ENCODE data around the gene PDE10A.
"Not testable (repeated sequence)": the region's sequence is repeated elsewhere in the genome, so short reads cannot be mapped to it uniquely, and the experiment has no call there.

Gene PDE10A

DNA sequence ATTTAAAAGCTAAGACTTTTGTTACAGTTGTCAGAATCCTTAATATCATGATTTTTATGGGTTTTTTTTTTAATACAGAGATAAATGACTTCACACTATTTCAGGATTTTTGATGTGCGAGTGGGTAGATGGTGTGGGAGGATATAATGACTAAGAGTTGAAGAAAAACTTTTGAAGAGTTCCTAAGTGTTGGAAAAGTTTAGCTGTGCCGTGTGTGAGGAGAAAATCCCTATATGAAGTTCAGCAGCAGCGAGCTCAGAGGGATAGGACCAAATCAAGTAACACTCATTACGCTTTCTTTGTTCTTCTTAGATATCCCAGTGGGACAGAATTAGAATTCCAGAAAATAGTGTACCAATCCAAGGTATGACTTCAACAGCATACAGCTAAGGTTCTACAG lies 34.1 kb downstream of the PDE10A start:
- no peak for DNase-seq (ENCODE audit: low read depth in 2 of 2, low spot score in 1 of 2)

DNA sequence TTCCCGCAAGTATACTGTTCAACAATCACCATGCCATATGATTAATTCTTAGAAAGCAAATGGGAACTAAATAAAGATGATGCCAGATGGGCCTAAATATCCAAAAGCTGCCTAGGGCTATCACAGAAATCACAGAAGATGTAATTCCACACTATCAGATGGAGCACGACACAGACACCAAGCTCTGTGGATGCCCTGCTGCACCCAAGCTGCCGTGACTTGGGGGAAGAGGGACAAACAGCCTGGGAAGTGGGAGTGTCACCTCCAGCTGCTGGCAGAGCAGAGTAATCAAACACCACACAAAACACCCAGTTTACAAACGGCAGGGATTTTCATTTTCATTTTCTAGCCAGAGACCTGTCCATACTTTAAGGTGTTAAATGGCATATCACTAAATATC lies 35.7 kb downstream of the PDE10A start:
- DNase-seq (ENCODE audit: low read depth in 2 of 2, low spot score in 1 of 2) = no peak

DNA sequence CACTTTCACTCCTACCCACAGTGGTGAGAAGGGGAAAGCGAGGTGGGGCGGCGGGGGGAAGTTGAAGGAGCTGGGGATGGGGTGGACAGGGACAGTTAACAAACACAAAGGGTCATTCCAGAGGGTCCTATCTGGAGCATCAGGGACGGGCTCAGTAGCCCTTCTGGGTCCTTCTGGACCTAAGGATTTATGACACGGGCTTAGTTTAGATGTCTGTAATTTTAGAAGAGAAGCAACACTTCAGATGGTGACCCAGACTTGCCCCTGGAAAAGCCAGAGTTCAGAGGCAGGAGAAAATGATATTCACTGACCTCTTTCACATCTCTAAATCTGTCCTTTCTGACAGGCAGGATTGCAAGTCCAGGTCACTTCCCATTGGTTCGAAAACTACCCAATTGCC lies 36.3 kb downstream of the PDE10A start:
- DNase-seq (ENCODE audit: low read depth in 2 of 2, low spot score in 1 of 2) = no peak

DNA sequence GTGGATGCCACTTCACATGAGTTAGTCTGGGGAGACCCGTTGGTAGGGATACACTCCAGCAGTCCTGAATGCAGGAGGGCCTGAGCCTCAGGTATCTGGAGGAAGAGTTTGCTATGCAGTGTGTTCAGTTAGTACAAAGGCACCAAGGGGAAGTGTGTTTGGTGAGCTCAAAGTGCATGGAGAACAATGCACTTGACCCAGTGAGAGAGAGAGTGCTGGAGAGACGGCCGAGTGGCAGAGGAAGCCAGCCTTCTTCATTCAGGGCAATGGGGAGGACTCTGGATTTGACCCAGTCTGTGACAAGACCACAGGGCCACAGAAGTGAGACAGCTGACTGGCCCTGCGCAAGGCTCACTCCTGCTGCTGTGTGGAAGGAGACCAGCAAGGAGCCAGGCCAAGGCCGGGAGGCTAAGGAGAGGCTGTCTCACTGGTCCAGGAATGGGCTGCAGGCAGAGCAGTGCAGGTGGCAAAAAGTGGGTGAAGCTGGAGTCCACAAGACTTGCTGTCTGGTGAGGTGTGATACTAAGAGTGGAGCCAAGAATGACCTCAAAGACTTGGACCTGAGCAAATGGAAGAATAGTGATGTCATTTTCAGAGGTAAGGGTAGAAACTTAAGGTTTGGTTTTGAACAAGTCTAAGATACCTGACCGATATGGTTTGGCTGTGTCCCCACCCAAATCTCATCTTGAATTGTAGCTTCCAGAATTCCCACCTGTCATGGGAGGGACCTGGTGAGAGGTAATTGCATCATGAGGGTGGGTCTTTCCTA lies 38.0 kb downstream of the PDE10A start:
- DNase-seq (ENCODE audit: low read depth in 2 of 2, low spot score in 1 of 2) = no peak

- DNase-seq (ENCODE audit: low read depth in 2 of 2, low spot score in 1 of 2) = no peak
Measured at GRCh38 chr6:165621940-165622339, 41.1 kb downstream of the PDE10A start.

- DNase-seq (ENCODE audit: low read depth in 2 of 2, low spot score in 1 of 2) = not testable (repeated sequence)
Measured at GRCh38 chr6:165618891-165619290, 44.1 kb downstream of the PDE10A start.

DNA sequence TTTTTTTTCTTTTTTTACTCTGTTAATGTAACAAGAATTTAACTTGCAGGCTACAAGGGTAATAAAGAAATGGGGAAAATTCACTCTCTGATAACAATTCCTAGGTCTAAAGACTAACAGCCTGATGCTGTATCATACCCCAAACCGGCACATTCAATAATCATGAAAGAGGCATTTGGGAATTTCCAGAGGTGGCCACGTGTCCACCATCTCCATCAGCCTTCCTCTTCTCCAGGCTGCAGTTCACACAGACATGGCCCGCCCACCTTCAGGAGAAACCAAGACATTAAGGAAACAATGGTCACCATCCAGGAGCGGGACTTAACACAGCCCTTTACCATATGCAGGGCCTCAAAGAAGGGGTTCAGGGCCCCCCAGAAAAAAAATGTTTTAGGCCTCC lies 44.8 kb downstream of the PDE10A start:
- no peak for DNase-seq (ENCODE audit: low read depth in 2 of 2, low spot score in 1 of 2)

DNA sequence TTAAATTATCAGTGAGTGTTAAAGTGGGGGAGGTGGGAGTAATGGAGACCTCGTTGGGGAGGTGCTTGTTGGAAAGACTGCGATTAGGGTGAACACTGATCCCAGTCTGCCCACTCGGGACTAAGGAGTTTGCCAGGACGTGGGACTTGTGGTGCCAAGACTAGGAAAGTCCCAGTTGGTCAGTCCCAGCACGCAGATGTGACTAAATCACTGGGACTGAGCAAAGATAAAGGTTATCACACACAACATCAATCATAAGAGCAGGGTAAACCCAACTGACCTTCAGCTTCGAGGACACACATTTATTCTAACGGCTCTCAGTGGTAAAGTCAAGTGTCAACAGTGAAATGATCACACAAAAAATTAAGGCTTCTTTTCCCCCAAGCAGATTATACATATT lies 45.5 kb downstream of the PDE10A start:
- DNase-seq (ENCODE audit: low read depth in 2 of 2, low spot score in 1 of 2) = no peak

DNA sequence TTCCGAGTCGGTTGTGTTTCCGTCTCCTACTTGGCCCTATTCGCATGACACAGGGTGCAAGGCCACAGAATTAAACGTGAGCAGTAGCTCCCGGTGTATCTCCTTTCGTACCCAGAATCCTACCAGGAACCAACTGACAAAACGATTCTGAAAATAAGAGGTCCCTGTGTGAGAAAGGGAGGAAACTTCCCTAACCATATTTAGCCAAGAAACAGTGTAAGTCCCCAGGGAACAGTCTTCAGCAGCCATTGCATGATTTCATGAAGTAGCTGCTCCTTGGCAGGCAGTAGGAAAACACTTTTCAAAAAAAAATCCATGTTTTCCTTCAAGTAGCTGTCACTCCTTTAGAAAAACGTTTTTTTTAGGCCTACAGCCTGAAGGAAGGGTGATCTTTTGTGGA lies 46.9 kb downstream of the PDE10A start:
- no peak for DNase-seq (ENCODE audit: low read depth in 2 of 2, low spot score in 1 of 2)

DNA sequence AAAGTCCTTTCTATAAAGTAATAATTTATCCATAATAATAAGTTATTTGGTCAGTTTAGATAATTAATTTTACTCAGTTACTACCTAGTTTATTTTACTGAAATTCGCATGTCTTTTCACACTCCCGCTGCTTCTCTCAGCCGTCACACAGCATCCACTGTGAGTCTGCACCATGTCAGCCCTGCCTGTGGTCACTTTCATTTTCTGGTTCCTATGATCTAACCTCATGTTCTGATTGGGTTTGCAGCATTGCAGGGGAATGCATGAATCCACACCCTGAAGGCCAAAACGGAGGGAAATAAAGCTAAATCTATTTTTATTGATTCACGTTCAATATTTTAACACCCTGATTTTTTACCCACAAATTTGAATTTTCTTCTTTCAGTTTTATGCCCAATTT lies 47.4 kb downstream of the PDE10A start:
- DNase-seq (ENCODE audit: low read depth in 2 of 2, low spot score in 1 of 2) = no peak

GRCh38 chr6:165611294-165611693 lies 51.7 kb downstream of the PDE10A start:
- DNase-seq (ENCODE audit: low read depth in 2 of 2, low spot score in 1 of 2) = no peak

DNA sequence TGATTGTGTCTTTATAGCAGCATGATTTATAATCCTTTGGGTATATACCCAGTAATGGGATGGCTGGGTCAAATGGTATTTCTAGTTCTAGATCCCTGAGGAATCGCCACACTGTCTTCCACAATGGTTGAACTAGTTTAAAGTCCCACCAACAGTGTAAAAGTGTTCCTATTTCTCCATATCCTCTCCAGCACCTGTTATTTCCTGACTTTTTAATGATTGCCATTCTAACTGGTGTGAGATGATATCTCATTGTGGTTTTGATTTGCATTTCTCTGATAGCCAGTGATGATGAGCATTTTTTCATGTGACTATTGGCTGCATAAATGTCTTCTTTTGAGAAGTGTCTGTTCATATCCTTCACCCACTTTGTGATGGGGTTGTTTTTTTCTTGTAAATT lies 54.5 kb downstream of the PDE10A start:
- not testable (repeated sequence) for DNase-seq (ENCODE audit: low read depth in 2 of 2, low spot score in 1 of 2)

DNA sequence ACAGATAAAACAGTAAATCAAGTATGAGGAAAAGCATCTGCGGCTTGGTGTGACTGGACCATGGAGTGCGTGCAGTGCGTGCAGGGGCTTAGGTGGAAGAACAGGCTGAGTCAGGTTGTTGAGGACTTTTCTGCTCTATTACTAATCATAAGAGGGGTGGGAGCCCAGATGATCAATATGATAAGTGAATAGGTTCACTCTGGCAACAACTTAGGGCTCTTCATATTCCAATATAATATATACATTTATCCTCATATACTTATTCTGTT lies 56.4 kb downstream of the PDE10A start:
- no peak for DNase-seq (ENCODE audit: low read depth in 2 of 2, low spot score in 1 of 2)

DNA sequence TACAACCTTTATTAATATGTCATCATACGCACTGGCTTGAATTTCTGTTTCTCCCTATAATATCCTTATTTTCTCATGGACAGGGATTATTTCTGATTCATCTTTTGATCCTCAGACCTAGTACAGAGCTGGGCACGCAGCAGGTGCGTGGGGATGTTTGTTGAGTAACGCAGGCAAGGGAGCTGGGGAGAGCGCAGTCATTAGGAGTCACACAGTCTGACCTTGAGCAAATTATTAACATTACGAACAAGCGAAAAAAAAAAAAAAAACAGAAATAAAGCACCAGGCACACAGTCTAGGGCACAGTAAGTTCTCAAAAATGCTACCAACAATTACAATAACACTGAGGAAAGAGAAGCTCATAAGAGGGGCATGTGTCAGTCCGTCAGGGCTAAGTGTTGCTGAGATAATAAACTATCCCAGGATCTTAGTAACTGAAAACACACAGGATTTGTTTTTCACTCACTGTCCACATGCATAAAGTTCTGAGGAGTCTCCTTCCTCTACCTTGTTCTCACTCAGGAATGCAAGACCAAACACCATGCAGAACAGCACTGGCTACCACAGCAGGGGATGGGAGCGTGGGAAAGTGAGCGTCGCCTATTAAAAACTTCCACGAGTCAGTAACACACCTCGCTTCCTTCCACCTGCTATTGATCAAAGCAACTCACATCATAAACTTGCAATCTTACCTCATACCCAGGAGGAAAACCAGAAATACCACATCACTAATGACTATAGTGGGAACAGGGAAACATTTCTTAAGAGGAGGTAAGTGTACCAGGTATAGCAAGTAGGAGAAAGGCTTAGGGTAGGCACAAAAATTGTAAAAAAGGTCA lies 56.9 kb downstream of the PDE10A start:
- no peak for DNase-seq (ENCODE audit: low read depth in 2 of 2, low spot score in 1 of 2)

- no peak for DNase-seq (ENCODE audit: low read depth in 2 of 2, low spot score in 1 of 2)
Measured at GRCh38 chr6:165605182-165605875, 57.7 kb downstream of the PDE10A start.

DNA sequence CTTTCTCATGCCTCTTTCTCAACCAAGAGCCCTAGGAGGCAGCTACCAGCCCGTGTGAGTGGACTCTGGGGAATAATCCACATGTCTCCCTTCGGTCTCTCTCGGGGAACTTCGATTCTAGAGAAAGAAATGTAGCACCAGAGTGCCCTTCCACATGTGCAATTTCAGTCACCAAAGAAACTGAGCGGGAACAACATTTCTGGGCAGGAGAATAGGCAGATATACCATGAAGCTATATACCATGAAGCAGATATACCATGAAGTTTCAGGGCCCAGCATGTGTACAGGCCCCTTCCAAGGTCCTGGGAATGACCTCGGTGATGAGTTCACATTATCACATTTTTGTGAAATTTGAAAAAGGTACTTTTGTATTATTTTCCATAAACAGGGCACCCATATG lies 60.8 kb downstream of the PDE10A start:
- DNase-seq (ENCODE audit: low read depth in 2 of 2, low spot score in 1 of 2) = no peak

DNA sequence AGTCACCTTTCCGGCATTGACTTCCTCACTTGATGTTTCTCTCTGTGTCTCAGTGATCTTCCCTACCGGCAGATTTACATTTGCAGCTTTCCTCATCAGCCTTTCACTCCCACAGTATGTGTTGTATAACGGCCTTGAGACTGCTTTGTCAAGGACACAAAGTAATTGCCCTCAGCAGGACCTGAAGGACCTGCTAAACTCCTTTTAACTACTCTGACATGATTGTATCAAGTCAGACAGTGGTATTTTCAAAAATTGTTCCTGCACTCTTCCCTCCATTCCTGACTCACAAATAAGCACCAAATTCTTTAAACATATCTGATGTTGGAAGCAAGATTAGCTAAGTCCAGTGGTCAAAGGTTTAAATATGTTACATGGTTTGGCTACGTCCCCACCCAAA lies 62.4 kb downstream of the PDE10A start:
- DNase-seq (ENCODE audit: low read depth in 2 of 2, low spot score in 1 of 2) = no peak

DNA sequence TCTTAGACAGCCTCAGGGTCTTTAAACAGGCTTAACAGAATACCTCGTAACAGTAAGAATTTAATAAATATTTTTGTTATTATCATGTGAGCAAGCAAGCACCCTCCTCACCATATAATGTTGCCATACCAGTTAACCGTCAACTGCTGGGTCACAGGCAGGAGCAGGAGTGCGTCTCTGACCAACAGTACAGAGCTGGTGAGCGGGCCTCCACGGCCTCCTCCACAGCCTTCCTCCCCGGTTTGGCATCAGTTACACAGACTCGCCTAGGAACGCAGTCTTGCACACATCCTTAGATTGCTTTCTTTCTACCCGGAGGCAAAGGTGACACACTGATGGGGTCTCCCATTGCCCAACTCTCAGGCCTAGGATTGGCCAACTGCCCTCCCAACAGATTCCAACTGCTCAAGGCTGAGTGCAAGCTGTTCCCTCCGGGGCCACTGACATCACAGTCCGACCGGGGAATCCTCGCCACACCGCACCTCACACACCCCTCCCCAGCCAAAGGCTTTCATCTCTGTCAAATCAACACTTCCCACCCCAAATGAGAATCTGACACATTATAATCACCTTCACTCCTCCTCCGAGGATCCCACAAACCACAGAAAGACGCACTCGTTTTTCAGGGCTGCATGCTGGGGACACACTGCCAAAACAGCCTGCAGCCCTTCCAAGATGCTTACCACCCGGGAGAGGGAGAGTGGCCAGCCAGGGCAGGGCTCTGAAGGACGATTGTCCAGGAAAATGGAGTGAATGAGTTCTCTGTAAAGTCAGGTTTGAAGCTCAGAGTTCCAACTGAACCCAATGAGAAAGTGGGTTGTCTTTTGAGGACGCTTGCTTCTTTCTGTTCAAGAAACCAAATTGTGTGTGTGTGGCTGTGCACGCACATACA lies 63.2 kb downstream of the PDE10A start:
- no peak for DNase-seq (ENCODE audit: low read depth in 2 of 2, low spot score in 1 of 2)

- no peak for DNase-seq (ENCODE audit: low read depth in 2 of 2, low spot score in 1 of 2)
Measured at GRCh38 chr6:165599121-165599520, 63.9 kb downstream of the PDE10A start.

- DNase-seq (ENCODE audit: low read depth in 2 of 2, low spot score in 1 of 2) = no peak
Measured at GRCh38 chr6:165597821-165598220, 65.2 kb downstream of the PDE10A start.

Data from stimulated activated CD8-positive, alpha-beta memory T cell treated with anti-CD3 and anti-CD28 coated beads, Interleukin-4, amount 100 ng/mL, for 1 hour (primary cell).